WTC11 (cell line): Measurements from ENCODE around the gene STK24. TPM values are rescaled to one million over a fixed set of nuclear protein-coding genes. Genes with fewer than 3 reads are reported as not detected.

ENCODE experiments used
- ATAC-seq: fragments of 200-7000 bp; cut with Tn5 transposase; 2 replicates; pipeline ENCODE4 v1.10.0; 2021; ENCODE audit warnings: mild to moderate bottlenecking, moderate library complexity
- CTCF ChIA-PET: fragments of 300-600 bp; sonication (Branson Sonifier 250); formaldehyde crosslinking; loops from one replicate; lab custom pipeline; 2021; ENCODE audit warnings: antibody characterized with exemption; lab: Charles Lee
- POLR2A ChIA-PET: fragments of 350-600 bp; sonication (Branson Sonifier 250); formaldehyde crosslinking; loops from one replicate; lab custom pipeline; 2021; ENCODE audit warnings: antibody characterized with exemption; lab: Charles Lee
- DNase-seq: peaks from one replicate; pipeline ENCODE4 v3.0.0; 2021; ENCODE audit warnings: low spot score
- H3K27ac Mint-ChIP-seq: 2 replicates; pipeline ENCODE4 v1.8.0; 2021; ENCODE audit warnings: mixed read lengths
- H3K27me3 Mint-ChIP-seq: 2 replicates; pipeline ENCODE4 v1.8.0; 2021; ENCODE audit warnings: low read depth, mild to moderate bottlenecking, moderate library complexity, mixed read lengths
- H3K36me3 Mint-ChIP-seq: 2 replicates; pipeline ENCODE4 v1.8.0; 2021; ENCODE audit warnings: mixed read lengths
- H3K4me1 Mint-ChIP-seq: 2 replicates; pipeline ENCODE4 v1.8.0; 2022; ENCODE audit warnings: mixed read lengths
- H3K4me3 Mint-ChIP-seq: 2 replicates; pipeline ENCODE4 v1.8.0; 2021; ENCODE audit warnings: mild to moderate bottlenecking, moderate library complexity, mixed read lengths
- H3K9me3 Mint-ChIP-seq: 2 replicates; pipeline ENCODE4 v1.8.0; 2021; ENCODE audit warnings: mixed read lengths
- ETV6 ChIP-seq: sonication (generic); formaldehyde crosslinking; IDR thresholded peaks from 2 replicates; pipeline ENCODE4 v1.8.1; 2022; ENCODE audit warnings: mild to moderate bottlenecking, missing genetic modification reagents
- KAT7 ChIP-seq: sonication (generic); formaldehyde crosslinking; IDR thresholded peaks from 2 replicates; pipeline ENCODE4 v1.8.1; 2023; ENCODE audit warnings: missing genetic modification reagents, mild to moderate bottlenecking, borderline replicate concordance
- MXD4 ChIP-seq: fragments of 250-450 bp; sonication (Bioruptor Pico); IDR thresholded peaks from 2 replicates; pipeline ENCODE4 v1.8.0; 2021; ENCODE audit warnings: mild to moderate bottlenecking, moderate library complexity, borderline replicate concordance
- MYBL2 ChIP-seq: sonication (generic); formaldehyde crosslinking; IDR thresholded peaks from 2 replicates; pipeline ENCODE4 v1.8.1; 2023; ENCODE audit warnings: mild to moderate bottlenecking, moderate library complexity, missing genetic modification reagents
- NFYB ChIP-seq: sonication (generic); formaldehyde crosslinking; conservative IDR thresholded peaks from 2 replicates; pipeline ENCODE4 v1.8.0; 2022; ENCODE audit warnings: low read depth, missing genetic modification reagents
- SMAD4 ChIP-seq: sonication (generic); formaldehyde crosslinking; IDR thresholded peaks from 2 replicates; pipeline ENCODE4 v1.8.0; 2022; ENCODE audit warnings: mild to moderate bottlenecking, missing genetic modification reagents
- SP1 ChIP-seq: sonication (generic); formaldehyde crosslinking; conservative IDR thresholded peaks from 2 replicates; pipeline ENCODE4 v1.8.1; 2022; ENCODE audit warnings: missing genetic modification reagents
- ZBTB21 ChIP-seq: sonication (generic); formaldehyde crosslinking; IDR thresholded peaks from 2 replicates; pipeline ENCODE4 v1.8.1; 2023; ENCODE audit warnings: mild to moderate bottlenecking, missing genetic modification reagents, borderline replicate concordance
- ZNF219 ChIP-seq: sonication (generic); formaldehyde crosslinking; IDR thresholded peaks from 2 replicates; pipeline ENCODE4 v1.8.0; 2023; ENCODE audit warnings: missing genetic modification reagents, mild to moderate bottlenecking, borderline replicate concordance
- ZNF317 ChIP-seq: sonication (generic); formaldehyde crosslinking; IDR thresholded peaks from 2 replicates; pipeline ENCODE4 v1.8.1; 2023; ENCODE audit warnings: low read depth, mild to moderate bottlenecking, moderate library complexity, missing genetic modification reagents, borderline replicate concordance
- ZNF423 ChIP-seq: fragments of 250-450 bp; sonication (Bioruptor Pico); IDR thresholded peaks from 2 replicates; pipeline ENCODE4 v2.1.2; 2022; ENCODE audit warnings: mild to moderate bottlenecking, moderate library complexity
- total RNA-seq: library from RNA; stranded (reverse); gene quantifications from 3 replicates; pipeline ENCODE4 v1.2.3, GENCODE V29; 2021
- TF ChIP-seq, protein P1 (sequence below): sonication (generic); formaldehyde crosslinking; IDR thresholded peaks from 2 replicates; pipeline ENCODE4 v1.8.1; 2023; ENCODE audit warnings: mild to moderate bottlenecking, missing genetic modification reagents
- TF ChIP-seq, protein P2 (sequence below): sonication (generic); formaldehyde crosslinking; IDR thresholded peaks from 2 replicates; pipeline ENCODE4 v1.8.1; 2022; ENCODE audit warnings: mild to moderate bottlenecking, missing genetic modification reagents, moderate library complexity, borderline replicate concordance
- TF ChIP-seq, protein P3 (sequence below): fragments of 250-450 bp; sonication (Bioruptor Pico); IDR thresholded peaks from 2 replicates; pipeline ENCODE4 v2.1.2; 2022; ENCODE audit warnings: mild to moderate bottlenecking, moderate library complexity
- TF ChIP-seq, protein P4 (sequence below): sonication (generic); formaldehyde crosslinking; IDR thresholded peaks from 2 replicates; pipeline ENCODE4 v1.8.1; 2023; ENCODE audit warnings: mild to moderate bottlenecking, missing genetic modification reagents, moderate library complexity
- TF ChIP-seq, protein P5 (sequence below): sonication (generic); formaldehyde crosslinking; IDR thresholded peaks from 2 replicates; pipeline ENCODE4 v1.8.1; 2022; ENCODE audit warnings: low read depth, missing genetic modification reagents, borderline replicate concordance
- TF ChIP-seq, protein P6 (sequence below): sonication (generic); formaldehyde crosslinking; IDR thresholded peaks from 2 replicates; pipeline ENCODE4 v1.8.0; 2023; ENCODE audit warnings: missing genetic modification reagents, mild to moderate bottlenecking, borderline replicate concordance
- TF ChIP-seq, protein P7 (sequence below): sonication (generic); formaldehyde crosslinking; IDR thresholded peaks from 2 replicates; pipeline ENCODE4 v1.8.0; 2022; ENCODE audit warnings: mild to moderate bottlenecking, missing genetic modification reagents
- TF ChIP-seq, protein P8 (sequence below): sonication (generic); formaldehyde crosslinking; IDR thresholded peaks from 2 replicates; pipeline ENCODE4 v1.8.0; 2022; ENCODE audit warnings: mild to moderate bottlenecking, missing genetic modification reagents

The STK24 gene
- total RNA-seq, 1 experiment from 2014 or later, result 138 TPM

DNA sequence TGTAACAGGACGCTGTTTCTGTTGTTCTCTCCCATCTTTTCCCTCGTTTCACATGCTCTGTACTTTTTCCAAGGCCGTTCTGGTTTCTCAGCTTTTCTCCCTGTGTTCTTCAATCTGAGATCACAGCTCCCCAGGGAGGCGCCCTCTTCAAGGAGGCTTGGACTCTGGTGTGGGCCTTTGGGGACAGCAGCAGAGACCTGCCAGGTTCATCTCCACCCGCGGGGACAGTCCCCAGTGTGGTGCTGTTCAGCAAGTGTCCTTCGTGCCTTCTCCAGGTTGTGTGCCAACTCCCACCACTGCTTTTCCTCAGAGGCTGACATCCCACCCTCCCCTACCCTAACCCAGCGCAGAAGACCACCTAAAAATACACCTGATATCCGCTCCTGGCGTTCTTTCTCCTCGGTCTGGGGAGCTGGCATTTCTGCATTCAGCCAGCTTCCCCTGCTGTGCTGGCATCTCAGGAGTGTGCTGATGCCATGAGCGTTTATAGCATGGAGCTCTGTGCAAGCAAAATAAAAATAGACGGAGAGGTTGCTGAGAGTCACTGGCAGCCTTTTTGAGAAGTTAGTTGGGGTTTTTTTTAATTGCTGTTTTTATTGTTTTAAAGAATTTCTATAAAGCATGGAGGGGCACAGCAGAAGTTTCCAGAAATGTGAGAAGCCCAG, 149.4 kb downstream of the STK24 start (continued):
- TF ChIP-seq, protein P1, sequence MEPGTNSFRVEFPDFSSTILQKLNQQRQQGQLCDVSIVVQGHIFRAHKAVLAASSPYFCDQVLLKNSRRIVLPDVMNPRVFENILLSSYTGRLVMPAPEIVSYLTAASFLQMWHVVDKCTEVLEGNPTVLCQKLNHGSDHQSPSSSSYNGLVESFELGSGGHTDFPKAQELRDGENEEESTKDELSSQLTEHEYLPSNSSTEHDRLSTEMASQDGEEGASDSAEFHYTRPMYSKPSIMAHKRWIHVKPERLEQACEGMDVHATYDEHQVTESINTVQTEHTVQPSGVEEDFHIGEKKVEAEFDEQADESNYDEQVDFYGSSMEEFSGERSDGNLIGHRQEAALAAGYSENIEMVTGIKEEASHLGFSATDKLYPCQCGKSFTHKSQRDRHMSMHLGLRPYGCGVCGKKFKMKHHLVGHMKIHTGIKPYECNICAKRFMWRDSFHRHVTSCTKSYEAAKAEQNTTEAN (CRISPR knock-in tag), result no peak
- TF ChIP-seq, protein P2, sequence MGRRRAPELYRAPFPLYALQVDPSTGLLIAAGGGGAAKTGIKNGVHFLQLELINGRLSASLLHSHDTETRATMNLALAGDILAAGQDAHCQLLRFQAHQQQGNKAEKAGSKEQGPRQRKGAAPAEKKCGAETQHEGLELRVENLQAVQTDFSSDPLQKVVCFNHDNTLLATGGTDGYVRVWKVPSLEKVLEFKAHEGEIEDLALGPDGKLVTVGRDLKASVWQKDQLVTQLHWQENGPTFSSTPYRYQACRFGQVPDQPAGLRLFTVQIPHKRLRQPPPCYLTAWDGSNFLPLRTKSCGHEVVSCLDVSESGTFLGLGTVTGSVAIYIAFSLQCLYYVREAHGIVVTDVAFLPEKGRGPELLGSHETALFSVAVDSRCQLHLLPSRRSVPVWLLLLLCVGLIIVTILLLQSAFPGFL, result no peak
- TF ChIP-seq ZBTB21 (CRISPR knock-in tag), result no peak

DNA sequence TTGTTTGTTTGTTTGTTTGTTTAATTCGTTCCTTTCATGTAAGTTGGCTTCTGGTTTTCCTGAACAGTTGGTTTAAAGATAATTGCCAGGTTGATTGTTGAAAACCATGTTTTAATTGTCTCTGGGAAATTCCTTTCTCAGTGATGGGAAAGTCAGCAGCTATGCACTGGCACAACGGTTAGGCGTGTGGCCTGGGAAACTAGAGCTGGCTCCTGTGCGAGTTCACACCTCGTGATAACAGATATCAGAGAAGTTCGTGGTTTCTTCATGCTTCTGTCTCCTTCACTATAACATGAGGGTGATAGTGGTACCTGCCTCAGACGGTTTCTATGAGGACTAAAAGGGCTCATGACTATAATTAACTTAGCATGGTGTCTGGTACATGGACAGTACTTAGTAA, 153.5 kb downstream of the STK24 start:
- TF ChIP-seq, protein P3, sequence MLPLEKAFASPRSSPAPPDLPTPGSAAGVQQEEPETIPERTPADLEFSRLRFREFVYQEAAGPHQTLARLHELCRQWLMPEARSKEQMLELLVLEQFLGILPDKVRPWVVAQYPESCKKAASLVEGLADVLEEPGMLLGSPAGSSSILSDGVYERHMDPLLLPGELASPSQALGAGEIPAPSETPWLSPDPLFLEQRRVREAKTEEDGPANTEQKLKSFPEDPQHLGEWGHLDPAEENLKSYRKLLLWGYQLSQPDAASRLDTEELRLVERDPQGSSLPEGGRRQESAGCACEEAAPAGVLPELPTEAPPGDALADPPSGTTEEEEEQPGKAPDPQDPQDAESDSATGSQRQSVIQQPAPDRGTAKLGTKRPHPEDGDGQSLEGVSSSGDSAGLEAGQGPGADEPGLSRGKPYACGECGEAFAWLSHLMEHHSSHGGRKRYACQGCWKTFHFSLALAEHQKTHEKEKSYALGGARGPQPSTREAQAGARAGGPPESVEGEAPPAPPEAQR (CRISPR knock-in tag), result no peak
- TF ChIP-seq, protein P4, sequence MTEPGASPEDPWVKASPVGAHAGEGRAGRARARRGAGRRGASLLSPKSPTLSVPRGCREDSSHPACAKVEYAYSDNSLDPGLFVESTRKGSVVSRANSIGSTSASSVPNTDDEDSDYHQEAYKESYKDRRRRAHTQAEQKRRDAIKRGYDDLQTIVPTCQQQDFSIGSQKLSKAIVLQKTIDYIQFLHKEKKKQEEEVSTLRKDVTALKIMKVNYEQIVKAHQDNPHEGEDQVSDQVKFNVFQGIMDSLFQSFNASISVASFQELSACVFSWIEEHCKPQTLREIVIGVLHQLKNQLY (CRISPR knock-in tag), result no peak
- no peak for TF ChIP-seq ZNF423
- no peak for TF ChIP-seq KAT7 (CRISPR knock-in tag)
- no peak for TF ChIP-seq MXD4 (CRISPR knock-in tag)
- no peak for TF ChIP-seq SP1
- no peak for TF ChIP-seq MYBL2 (CRISPR knock-in tag)
- no peak for TF ChIP-seq NFYB (CRISPR knock-in tag)
- TF ChIP-seq ZNF317 (CRISPR knock-in tag), result no peak
- DNase-seq (no peak), ATAC-seq (no peak)
- Mint-ChIP-seq H3K27me3 (no peaks in the 10 kb centered on the region), H3K9me3 (no peaks in the 10 kb centered on the region), H3K27ac (no peak overlapping the region), H3K4me1 (no peaks in the 10 kb centered on the region), H3K36me3 (peaks cover 34% of the 10 kb centered on the region), H3K4me3 (no peak overlapping the region)
- ChIA-PET CTCF (no interaction called here), POLR2A (no interaction called here)

DNA sequence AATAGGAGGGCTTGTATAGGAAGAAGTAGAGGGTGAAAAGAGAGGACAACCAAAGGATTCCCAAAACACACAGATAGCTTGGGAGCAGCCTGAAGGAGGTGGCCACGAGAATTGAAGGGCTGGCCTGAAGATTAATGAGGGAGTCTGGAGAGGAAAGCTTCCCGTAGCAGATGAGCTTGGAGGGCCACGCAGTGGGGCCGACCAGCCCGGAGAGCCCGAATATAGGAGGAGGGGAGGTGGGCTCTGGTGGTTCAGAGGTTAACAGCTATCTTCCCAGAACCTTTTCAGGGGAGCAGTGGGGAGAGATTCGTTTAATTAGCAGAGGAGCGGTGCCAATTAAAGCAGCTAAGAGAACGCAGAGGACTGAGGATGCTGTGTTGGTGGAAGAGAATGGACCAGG, 154.9 kb downstream of the STK24 start:
- DNase-seq (no peak), ATAC-seq (no peak)
- H3K4me1 Mint-ChIP-seq, result no peaks in the 10 kb centered on the region
- no peaks in the 10 kb centered on the region for H3K9me3 Mint-ChIP-seq
- no peak overlapping the region for H3K27ac Mint-ChIP-seq
- POLR2A ChIA-PET, result no interaction called here
- peaks cover 35% of the 10 kb centered on the region for H3K36me3 Mint-ChIP-seq
- H3K4me3 Mint-ChIP-seq, result no peak overlapping the region
- no peaks in the 10 kb centered on the region for H3K27me3 Mint-ChIP-seq
- CTCF ChIA-PET, result interaction anchor here (0.8 to 0.9 kb wide), 2 partner anchors 16 to 24 kb away, joined by 3 read pairs; no protein-coding TSS in a partner anchor
- TF ChIP-seq ZNF219 (CRISPR knock-in tag), result no peak
- TF ChIP-seq, protein P5, sequence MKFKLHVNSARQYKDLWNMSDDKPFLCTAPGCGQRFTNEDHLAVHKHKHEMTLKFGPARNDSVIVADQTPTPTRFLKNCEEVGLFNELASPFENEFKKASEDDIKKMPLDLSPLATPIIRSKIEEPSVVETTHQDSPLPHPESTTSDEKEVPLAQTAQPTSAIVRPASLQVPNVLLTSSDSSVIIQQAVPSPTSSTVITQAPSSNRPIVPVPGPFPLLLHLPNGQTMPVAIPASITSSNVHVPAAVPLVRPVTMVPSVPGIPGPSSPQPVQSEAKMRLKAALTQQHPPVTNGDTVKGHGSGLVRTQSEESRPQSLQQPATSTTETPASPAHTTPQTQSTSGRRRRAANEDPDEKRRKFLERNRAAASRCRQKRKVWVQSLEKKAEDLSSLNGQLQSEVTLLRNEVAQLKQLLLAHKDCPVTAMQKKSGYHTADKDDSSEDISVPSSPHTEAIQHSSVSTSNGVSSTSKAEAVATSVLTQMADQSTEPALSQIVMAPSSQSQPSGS, result no peak
- TF ChIP-seq, protein P6, sequence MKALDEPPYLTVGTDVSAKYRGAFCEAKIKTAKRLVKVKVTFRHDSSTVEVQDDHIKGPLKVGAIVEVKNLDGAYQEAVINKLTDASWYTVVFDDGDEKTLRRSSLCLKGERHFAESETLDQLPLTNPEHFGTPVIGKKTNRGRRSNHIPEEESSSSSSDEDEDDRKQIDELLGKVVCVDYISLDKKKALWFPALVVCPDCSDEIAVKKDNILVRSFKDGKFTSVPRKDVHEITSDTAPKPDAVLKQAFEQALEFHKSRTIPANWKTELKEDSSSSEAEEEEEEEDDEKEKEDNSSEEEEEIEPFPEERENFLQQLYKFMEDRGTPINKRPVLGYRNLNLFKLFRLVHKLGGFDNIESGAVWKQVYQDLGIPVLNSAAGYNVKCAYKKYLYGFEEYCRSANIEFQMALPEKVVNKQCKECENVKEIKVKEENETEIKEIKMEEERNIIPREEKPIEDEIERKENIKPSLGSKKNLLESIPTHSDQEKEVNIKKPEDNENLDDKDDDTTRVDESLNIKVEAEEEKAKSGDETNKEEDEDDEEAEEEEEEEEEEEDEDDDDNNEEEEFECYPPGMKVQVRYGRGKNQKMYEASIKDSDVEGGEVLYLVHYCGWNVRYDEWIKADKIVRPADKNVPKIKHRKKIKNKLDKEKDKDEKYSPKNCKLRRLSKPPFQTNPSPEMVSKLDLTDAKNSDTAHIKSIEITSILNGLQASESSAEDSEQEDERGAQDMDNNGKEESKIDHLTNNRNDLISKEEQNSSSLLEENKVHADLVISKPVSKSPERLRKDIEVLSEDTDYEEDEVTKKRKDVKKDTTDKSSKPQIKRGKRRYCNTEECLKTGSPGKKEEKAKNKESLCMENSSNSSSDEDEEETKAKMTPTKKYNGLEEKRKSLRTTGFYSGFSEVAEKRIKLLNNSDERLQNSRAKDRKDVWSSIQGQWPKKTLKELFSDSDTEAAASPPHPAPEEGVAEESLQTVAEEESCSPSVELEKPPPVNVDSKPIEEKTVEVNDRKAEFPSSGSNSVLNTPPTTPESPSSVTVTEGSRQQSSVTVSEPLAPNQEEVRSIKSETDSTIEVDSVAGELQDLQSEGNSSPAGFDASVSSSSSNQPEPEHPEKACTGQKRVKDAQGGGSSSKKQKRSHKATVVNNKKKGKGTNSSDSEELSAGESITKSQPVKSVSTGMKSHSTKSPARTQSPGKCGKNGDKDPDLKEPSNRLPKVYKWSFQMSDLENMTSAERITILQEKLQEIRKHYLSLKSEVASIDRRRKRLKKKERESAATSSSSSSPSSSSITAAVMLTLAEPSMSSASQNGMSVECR (CRISPR knock-in tag), result no peak
- TF ChIP-seq ETV6 (CRISPR knock-in tag), result no peak
- TF ChIP-seq SMAD4 (CRISPR knock-in tag), result no peak
- TF ChIP-seq, protein P4 (CRISPR knock-in tag), result no peak
- TF ChIP-seq, protein P7, sequence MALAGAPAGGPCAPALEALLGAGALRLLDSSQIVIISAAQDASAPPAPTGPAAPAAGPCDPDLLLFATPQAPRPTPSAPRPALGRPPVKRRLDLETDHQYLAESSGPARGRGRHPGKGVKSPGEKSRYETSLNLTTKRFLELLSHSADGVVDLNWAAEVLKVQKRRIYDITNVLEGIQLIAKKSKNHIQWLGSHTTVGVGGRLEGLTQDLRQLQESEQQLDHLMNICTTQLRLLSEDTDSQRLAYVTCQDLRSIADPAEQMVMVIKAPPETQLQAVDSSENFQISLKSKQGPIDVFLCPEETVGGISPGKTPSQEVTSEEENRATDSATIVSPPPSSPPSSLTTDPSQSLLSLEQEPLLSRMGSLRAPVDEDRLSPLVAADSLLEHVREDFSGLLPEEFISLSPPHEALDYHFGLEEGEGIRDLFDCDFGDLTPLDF (CRISPR knock-in tag), result no peak
- TF ChIP-seq, protein P8, sequence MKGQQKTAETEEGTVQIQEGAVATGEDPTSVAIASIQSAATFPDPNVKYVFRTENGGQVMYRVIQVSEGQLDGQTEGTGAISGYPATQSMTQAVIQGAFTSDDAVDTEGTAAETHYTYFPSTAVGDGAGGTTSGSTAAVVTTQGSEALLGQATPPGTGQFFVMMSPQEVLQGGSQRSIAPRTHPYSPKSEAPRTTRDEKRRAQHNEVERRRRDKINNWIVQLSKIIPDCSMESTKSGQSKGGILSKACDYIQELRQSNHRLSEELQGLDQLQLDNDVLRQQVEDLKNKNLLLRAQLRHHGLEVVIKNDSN (CRISPR knock-in tag), result no peak
